Erythroblast (primary cell): ENCODE measurements around the gene SCD.

ENCODE experiments used
- GATA1 ChIP-seq: IDR thresholded peaks from 2 replicates; pipeline ENCODE4 v1.6.1; 2011; ENCODE audit warnings: low read depth, mild to moderate bottlenecking, control low read depth, low read length, moderate library complexity
- POLR2A ChIP-seq: IDR thresholded peaks from 2 replicates; pipeline ENCODE4 v1.6.1; 2011; ENCODE audit warnings: mild to moderate bottlenecking, low read length

DNA sequence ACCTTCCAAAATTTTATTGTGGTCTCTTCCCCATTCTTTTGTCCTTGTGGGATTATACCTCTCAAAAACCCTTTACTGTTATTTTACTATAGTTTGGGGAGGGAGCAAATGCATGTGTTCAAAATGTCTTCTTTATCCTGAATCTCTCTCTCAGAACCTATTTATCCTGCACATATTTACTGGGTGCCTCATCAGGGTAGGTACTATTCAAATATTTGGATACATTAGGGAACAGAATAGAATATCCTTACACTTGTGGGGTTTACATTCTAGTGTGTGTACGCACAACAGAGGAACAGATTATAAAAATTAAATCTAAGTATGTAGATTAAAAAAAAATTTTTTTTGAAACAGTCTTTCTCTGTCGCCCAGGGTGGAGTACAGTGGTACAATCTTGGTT, 48.6 kb downstream of the SCD start:
- TF ChIP-seq POLR2A (no peak), GATA1 (no peak)
